KOPT-K1 (cell line): ENCODE measurements around the gene C19orf53.

Source experiments
- H3K27ac ChIP-seq: fragments of 200-600 bp; sonication (generic); 2 replicates; pipeline ENCODE4 v1.5.1; 2016; ENCODE audit warnings: antibody characterized with exemption, mild to moderate bottlenecking, low read depth, low read length; ENCODE audit not compliant: poor library complexity, severe bottlenecking
- H3K36me3 ChIP-seq: fragments of 200-600 bp; sonication (generic); 2 replicates; pipeline ENCODE4 v1.5.1; 2017; ENCODE audit warnings: antibody characterized with exemption, mild to moderate bottlenecking, low read length, moderate library complexity; ENCODE audit not compliant: insufficient read depth
- H3K9me3 ChIP-seq: fragments of 200-600 bp; sonication (generic); 2 replicates; pipeline ENCODE4 v1.5.1; 2017; ENCODE audit warnings: antibody characterized with exemption, low read length, mild to moderate bottlenecking; ENCODE audit not compliant: insufficient read depth, poor library complexity, severe bottlenecking

The C19orf53 gene

GRCh38 chr19:13756210-13756609, 18.0 kb upstream of the C19orf53 start:
- Histone ChIP-seq H3K9me3 (no peaks in the 10 kb centered on the region), H3K27ac (no peak overlapping the region), H3K36me3 (peaks cover 93% of the 10 kb centered on the region)

GRCh38 chr19:13757805-13758772, 16.2 kb upstream of the C19orf53 start:
- Histone ChIP-seq H3K9me3 (no peaks in the 10 kb centered on the region), H3K27ac (no peak overlapping the region), H3K36me3 (peaks cover 92% of the 10 kb centered on the region)

GRCh38 chr19:13758795-13759194, 15.5 kb upstream of the C19orf53 start:
- Histone ChIP-seq H3K9me3 (no peaks in the 10 kb centered on the region), H3K27ac (no peak overlapping the region), H3K36me3 (peaks cover 90% of the 10 kb centered on the region)

- H3K36me3 ChIP-seq: peaks cover 68% of the 10 kb centered on the region
- H3K9me3 ChIP-seq: no peaks in the 10 kb centered on the region
- no peak overlapping the region for H3K27ac ChIP-seq
These were observed 12.8 kb upstream of the C19orf53 start for GRCh38 chr19:13761423-13761822.

GRCh38 chr19:13762635-13763235, 11.5 kb upstream of the C19orf53 start:
- Histone ChIP-seq H3K9me3 (no peaks in the 10 kb centered on the region), H3K36me3 (peaks cover 55% of the 10 kb centered on the region)

GRCh38 chr19:13763265-13763664, 11.0 kb upstream of the C19orf53 start:
- H3K36me3 ChIP-seq: peaks cover 54% of the 10 kb centered on the region

More at GRCh38 chr19:13762635-13763235, 11.5 kb upstream of the C19orf53 start:
- H3K27ac ChIP-seq: no peak overlapping the region

GRCh38 chr19:13764101-13764807, 10.0 kb upstream of the C19orf53 start, which contains the start of gene MRI1:
MRI1 (plus strand) TSS chr19:13764522; CDS start chr19:13764589, 67 bp downstream.
- H3K9me3 ChIP-seq: no peaks in the 10 kb centered on the region
- peak within 1 kb of the TSS; percentile 64 for H3K27ac ChIP-seq
- H3K36me3 ChIP-seq: peaks cover 54% of the 10 kb centered on the region

More at GRCh38 chr19:13763265-13763664, 11.0 kb upstream of the C19orf53 start:
- H3K9me3 ChIP-seq: no peaks in the 10 kb centered on the region
- no peak overlapping the region for H3K27ac ChIP-seq

GRCh38 chr19:13764821-13765394, 9.3 kb upstream of the C19orf53 start:
- Histone ChIP-seq H3K27ac (peak overlapping the region; percentile 64), H3K9me3 (no peaks in the 10 kb centered on the region), H3K36me3 (peaks cover 56% of the 10 kb centered on the region)

GRCh38 chr19:13765395-13766094, 8.7 kb upstream of the C19orf53 start:
- H3K27ac ChIP-seq: no peak overlapping the region
- peaks cover 55% of the 10 kb centered on the region for H3K36me3 ChIP-seq
- H3K9me3 ChIP-seq: no peaks in the 10 kb centered on the region

GRCh38 chr19:13766095-13766481, 8.2 kb upstream of the C19orf53 start:
- Histone ChIP-seq H3K9me3 (no peaks in the 10 kb centered on the region), H3K27ac (no peak overlapping the region), H3K36me3 (peaks cover 56% of the 10 kb centered on the region)

GRCh38 chr19:13768510-13768909, 5.7 kb upstream of the C19orf53 start:
- H3K27ac ChIP-seq: no peak overlapping the region
- H3K9me3 ChIP-seq: no peaks in the 10 kb centered on the region
- H3K36me3 ChIP-seq: peaks cover 43% of the 10 kb centered on the region

- H3K27ac ChIP-seq: no peak overlapping the region
- peaks cover 43% of the 10 kb centered on the region for H3K36me3 ChIP-seq
- H3K9me3 ChIP-seq: no peaks in the 10 kb centered on the region
These were observed 4.1 kb upstream of the C19orf53 start for GRCh38 chr19:13770013-13770635.

- Histone ChIP-seq H3K27ac (no peak overlapping the region), H3K9me3 (no peaks in the 10 kb centered on the region), H3K36me3 (peaks cover 39% of the 10 kb centered on the region)
These were observed 4.1 kb downstream of the C19orf53 start for GRCh38 chr19:13778398-13778797.

- peaks cover 39% of the 10 kb centered on the region for H3K36me3 ChIP-seq
- no peaks in the 10 kb centered on the region for H3K9me3 ChIP-seq
- H3K27ac ChIP-seq: no peak overlapping the region
These were observed 4.6 kb downstream of the C19orf53 start for GRCh38 chr19:13778847-13779246.
